PC-3 (cell line): ENCODE measurements around the gene EPS8L3.

Experiments
- CTCF ChIP-seq: fragments of 300-600 bp; sonication (generic); conservative IDR thresholded peaks from 2 replicates; pipeline ENCODE4 v1.5.1; 2017; ENCODE audit warnings: antibody characterized with exemption, low read depth, mild to moderate bottlenecking, low read length
- EZH2 ChIP-seq: fragments of 300-600 bp; sonication (generic); IDR thresholded peaks from one replicate; pipeline ENCODE4 v1.6.1; 2017; ENCODE audit warnings: antibody characterized with exemption, mild to moderate bottlenecking, low read length; ENCODE audit not compliant: unreplicated experiment
- EZH2phosphoT487 ChIP-seq: fragments of 300-600 bp; sonication (generic); IDR thresholded peaks from 2 replicates; pipeline ENCODE4 v1.6.1; 2018; ENCODE audit warnings: mild to moderate bottlenecking, antibody characterized with exemption, low read length, borderline replicate concordance

GRCh38 chr1:109739738-109740614 is 23.7 kb downstream of the EPS8L3 start:
- TF ChIP-seq CTCF: no peak
- TF ChIP-seq EZH2: no peak
- TF ChIP-seq EZH2phosphoT487: no peak
